NT2/D1 (cell line): ENCODE data around the gene PPP1R26.
"Not testable (repeated sequence)": the region's sequence is repeated elsewhere in the genome, so short reads cannot be mapped to it uniquely, and the experiment has no call there.

Experiments used
- DNase-seq: peaks from one replicate; pipeline ENCODE4 v3.0.0-alpha.2; 2011; ENCODE audit warnings: low read depth, low spot score
- H3K27me3 ChIP-seq: 2 replicates; pipeline ENCODE4 v1.6.0; 2011; ENCODE audit warnings: mild to moderate bottlenecking; ENCODE audit not compliant: insufficient read length, insufficient read depth
- H3K36me3 ChIP-seq: 2 replicates; pipeline ENCODE4 v1.6.1; 2011; ENCODE audit warnings: mild to moderate bottlenecking, low read length, mixed read lengths; ENCODE audit not compliant: insufficient read depth, insufficient read length
- H3K4me1 ChIP-seq: 2 replicates; pipeline ENCODE4 v1.5.1; 2011; ENCODE audit not compliant: insufficient read depth, insufficient read length
- H3K4me3 ChIP-seq: 2 replicates; pipeline ENCODE4 v1.5.1; 2011; ENCODE audit warnings: low read depth; ENCODE audit not compliant: insufficient read length
- H3K9ac ChIP-seq: 2 replicates; pipeline ENCODE4 v1.6.0; 2011; ENCODE audit warnings: low read depth; ENCODE audit not compliant: insufficient read length
- H3K9me3 ChIP-seq: 2 replicates; pipeline ENCODE4 v1.5.1; 2011; ENCODE audit warnings: mild to moderate bottlenecking, low read length; ENCODE audit not compliant: insufficient read depth
- SUZ12 ChIP-seq: IDR thresholded peaks from 2 replicates; pipeline ENCODE4 v1.6.1; 2011; ENCODE audit not compliant: insufficient read length, insufficient read depth; ENCODE audit errors: extremely low read depth
- YY1 ChIP-seq: IDR thresholded peaks from 2 replicates; pipeline ENCODE4 v1.6.1; 2011; ENCODE audit not compliant: insufficient read length, insufficient read depth
- ZNF274 ChIP-seq: IDR thresholded peaks from 2 replicates; pipeline ENCODE4 v1.6.1; 2011; ENCODE audit warnings: mild to moderate bottlenecking, low read depth, low read length

PPP1R26 gene

DNA sequence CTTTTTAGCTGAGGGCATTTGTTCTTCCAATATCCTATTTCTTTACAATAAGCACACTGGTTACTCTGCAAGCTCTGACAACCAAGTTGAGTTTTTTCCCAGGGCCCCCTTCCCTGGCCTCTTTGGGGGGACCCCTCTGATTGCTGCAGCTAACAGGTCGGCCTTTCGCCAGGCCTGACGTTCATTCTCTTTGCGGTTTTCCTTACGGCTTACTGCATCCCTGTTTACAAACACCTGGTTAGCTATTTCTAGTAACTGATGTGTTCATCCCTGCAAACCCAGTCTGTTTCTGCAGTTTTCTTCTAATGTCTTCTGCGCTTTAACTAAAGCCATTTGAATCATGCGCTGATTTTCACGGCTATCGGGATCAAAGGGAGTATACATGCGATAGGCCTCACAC, 37.5 kb upstream of the PPP1R26 start:
- no peak for DNase-seq
- Histone ChIP-seq H3K4me1 (peaks cover 2% of the 10 kb centered on the region), H3K4me3 (no peak overlapping the region), H3K36me3 (no peaks in the 10 kb centered on the region), H3K9ac (no peak overlapping the region), H3K27me3 (no peaks in the 10 kb centered on the region), H3K9me3 (peaks cover 6% of the 10 kb centered on the region; the same call in 1 of the 2 replicates)
- no peak for TF ChIP-seq YY1
- no peak for TF ChIP-seq ZNF274
- TF ChIP-seq SUZ12 = no peak

DNA sequence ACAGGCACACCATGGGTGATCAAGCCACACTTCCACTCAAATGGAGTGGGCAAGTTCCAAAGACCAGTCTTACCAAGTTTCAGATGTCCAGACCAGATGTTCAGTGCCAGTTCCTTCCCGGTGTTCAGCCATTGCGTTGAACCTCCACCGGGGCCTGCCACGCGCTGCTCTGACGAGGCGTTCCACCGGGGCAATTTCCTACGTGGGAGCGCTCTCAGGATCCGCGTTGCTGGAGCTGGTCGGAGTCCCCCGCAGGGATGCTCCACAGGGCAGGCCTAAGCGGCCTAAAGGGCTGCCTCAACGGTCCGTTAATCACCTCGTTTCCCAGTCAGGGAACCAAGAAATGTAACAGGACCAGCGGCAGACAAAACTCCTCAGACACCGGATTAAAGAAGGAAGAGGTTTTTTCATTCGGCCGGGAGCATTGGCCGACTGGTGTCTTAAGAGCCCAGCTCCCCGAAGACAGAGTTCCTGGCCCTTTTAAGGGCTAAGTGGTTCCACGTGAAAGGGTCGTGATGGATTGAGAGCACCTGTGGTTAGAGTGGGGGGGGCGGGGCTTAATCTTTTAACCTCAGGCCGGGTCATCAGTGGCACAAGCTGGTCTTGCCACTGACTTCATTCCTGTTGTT, 35.7 kb upstream of the PPP1R26 start:
- Histone ChIP-seq H3K9me3 (no peaks in the 10 kb centered on the region), H3K4me3 (no peak overlapping the region), H3K27me3 (no peaks in the 10 kb centered on the region), H3K9ac (no peak overlapping the region), H3K36me3 (no peaks in the 10 kb centered on the region), H3K4me1 (peaks cover 2% of the 10 kb centered on the region)
- no peak for DNase-seq
- TF ChIP-seq YY1 (no peak), ZNF274 (no peak), SUZ12 (no peak)

DNA sequence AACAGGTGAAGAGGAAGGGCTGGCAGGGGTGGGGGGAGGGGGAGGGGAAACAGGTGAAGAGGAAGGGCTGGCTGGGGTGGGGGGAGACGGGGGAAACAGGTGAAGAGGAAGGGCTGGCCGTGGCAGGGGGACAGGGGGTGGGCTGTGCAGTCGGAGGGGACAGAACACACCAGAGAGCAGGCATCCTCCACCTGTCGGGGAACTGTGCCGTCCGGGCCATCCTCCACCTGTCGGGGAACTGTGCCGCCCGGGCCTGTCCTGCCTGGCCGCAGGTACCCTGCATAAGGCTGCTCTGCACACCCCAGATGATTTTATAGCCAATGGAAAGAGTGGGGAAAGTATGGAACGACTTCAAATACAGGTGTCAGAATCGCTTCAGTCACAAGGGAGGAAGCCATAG, 32.5 kb upstream of the PPP1R26 start:
- H3K36me3 ChIP-seq = no peaks in the 10 kb centered on the region
- DNase-seq = no peak
- H3K27me3 ChIP-seq = no peaks in the 10 kb centered on the region
- H3K4me3 ChIP-seq = no peak overlapping the region
- TF ChIP-seq SUZ12 = no peak
- TF ChIP-seq YY1 = no peak
- TF ChIP-seq ZNF274 = no peak
- no peaks in the 10 kb centered on the region for H3K9me3 ChIP-seq
- no peak overlapping the region for H3K9ac ChIP-seq
- H3K4me1 ChIP-seq = peaks cover 2% of the 10 kb centered on the region

DNA sequence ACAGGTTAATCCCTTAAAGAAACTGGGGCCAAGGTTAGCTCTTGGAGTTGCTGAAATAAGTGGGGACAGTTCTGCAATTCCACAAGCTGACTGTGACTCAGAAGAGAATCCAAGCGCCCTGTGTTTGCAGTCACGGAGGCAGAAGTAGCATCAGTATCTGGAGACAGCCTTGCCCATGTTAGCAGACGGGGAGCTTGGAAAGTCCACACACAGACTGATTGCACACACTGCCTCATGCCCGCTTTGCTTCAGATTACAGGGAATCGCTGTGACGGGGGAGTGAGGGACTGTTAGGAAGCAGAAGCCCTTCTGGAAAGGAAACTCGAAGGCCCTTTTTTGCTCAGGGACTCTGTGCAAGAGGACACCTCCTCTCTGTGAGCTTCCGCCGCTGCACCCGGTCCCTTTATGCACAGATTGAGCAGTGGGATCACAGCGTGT, 30.9 kb upstream of the PPP1R26 start:
- Histone ChIP-seq H3K4me3 (no peak overlapping the region), H3K4me1 (peaks cover 1% of the 10 kb centered on the region), H3K27me3 (no peaks in the 10 kb centered on the region), H3K9ac (no peak overlapping the region), H3K9me3 (no peaks in the 10 kb centered on the region), H3K36me3 (no peaks in the 10 kb centered on the region)
- TF ChIP-seq YY1 (no peak), ZNF274 (no peak), SUZ12 (no peak)
- no peak for DNase-seq

DNA sequence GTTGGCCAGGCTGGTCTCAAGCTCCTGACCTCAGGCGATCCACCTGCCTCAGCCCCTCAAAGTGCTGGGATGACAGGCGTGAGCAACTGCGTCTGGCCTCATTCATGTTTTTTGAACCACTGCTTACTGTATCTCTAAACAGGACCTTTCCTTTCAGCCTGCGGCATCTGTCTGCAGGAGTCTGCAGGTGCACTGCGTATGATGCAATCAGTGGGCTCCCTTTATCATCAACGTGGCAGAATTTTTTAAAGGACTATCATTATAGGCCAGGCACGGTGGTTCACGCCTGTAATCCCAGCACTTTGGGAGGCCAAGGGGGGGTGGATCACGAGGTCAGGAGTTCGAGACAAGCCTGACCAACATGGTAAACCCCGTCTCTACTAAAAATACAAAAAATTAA, 30.1 kb upstream of the PPP1R26 start:
- H3K9ac ChIP-seq, H3K4me3 ChIP-seq, DNase-seq, H3K36me3 ChIP-seq, H3K9me3 ChIP-seq, H3K4me1 ChIP-seq, H3K27me3 ChIP-seq: not testable (repeated sequence)

DNA sequence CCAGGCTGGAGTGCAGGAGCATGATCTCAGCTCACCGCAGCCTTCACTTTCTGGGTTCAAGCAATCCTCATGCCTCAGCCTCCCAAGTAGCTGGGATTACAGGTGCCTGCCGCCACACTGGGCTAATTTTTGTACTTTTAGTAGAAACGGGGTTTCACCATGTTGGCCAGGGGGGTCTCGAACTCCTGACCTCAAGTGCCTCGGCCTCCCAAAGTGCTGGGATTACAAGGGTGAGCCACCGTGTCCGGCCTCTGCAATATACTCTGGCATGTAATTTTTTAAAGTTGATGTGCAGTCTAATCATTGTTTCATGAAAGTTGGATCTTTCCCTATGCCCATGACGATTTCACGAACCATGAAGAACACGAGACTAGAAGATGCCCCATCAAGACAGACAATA, 28.6 kb upstream of the PPP1R26 start:
- Histone ChIP-seq H3K36me3 (no peaks in the 10 kb centered on the region), H3K9ac (no peak overlapping the region), H3K4me3 (no peak overlapping the region), H3K9me3 (peaks cover 10% of the 10 kb centered on the region), H3K27me3 (no peaks in the 10 kb centered on the region), H3K4me1 (no peaks in the 10 kb centered on the region)
- TF ChIP-seq SUZ12 = no peak
- no peak for TF ChIP-seq YY1
- no peak for TF ChIP-seq ZNF274
- DNase-seq = no peak

DNA sequence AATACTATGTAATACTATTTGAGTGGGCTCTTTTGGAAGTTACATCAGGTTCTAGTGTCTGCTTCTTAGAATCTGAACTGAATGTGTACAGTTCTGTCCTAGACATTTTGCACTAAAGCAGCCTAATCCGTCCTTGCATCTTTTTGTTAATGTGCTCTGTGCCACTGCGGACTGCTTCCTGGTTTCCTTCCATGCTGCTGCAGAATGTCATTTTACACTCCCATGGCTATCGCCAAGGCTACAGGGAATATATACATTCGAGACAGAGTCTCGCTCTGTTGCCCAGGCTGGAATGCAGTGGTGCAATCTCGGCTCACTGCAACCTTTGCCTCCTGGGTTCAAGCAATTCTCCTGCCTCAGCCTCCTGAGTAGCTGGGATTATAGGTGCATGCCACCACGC, 27.7 kb upstream of the PPP1R26 start:
- not testable (repeated sequence) for DNase-seq, H3K9me3 ChIP-seq, H3K4me1 ChIP-seq, H3K4me3 ChIP-seq, H3K36me3 ChIP-seq, H3K9ac ChIP-seq, H3K27me3 ChIP-seq

DNA sequence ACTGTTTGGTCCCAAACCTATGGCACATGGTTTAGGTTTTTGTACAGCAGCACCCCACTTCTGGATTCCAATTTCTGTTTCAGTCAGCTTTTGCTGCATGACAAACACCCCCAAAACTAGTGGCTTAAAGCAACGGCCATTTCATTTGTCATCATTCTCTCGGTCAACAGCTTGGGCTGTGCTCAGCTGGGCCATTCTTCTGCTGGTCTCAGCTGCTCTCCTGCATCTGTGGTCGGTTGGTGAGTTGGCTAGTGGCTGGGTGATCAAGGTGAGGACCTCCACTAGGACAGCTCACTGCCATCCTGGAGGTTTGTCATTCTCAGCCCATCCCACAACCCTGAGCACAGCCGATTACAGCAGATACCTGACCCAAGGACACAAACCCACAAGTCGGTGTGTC, 24.8 kb upstream of the PPP1R26 start:
- Histone ChIP-seq H3K9me3 (peaks cover 10% of the 10 kb centered on the region), H3K36me3 (no peaks in the 10 kb centered on the region), H3K9ac (no peak overlapping the region), H3K4me3 (no peak overlapping the region), H3K27me3 (no peaks in the 10 kb centered on the region), H3K4me1 (no peaks in the 10 kb centered on the region)
- TF ChIP-seq SUZ12 = no peak
- TF ChIP-seq ZNF274 = no peak
- TF ChIP-seq YY1 = no peak
- DNase-seq = no peak
